Calu3 (cell line): Measurements from ENCODE around the gene C21orf91. TPM values are rescaled to one million over a fixed set of nuclear protein-coding genes. Genes with fewer than 3 reads are reported as not detected.

Experiments used
- BruUV-seq: library from RNA; stranded (reverse); fragments of 400-500 nt; replicated peaks from 2 replicates; lab custom pipeline; 2021; lab: Mats Ljungman, UMichigan
- CTCF ChIA-PET: fragments of 300-600 bp; sonication (Branson Sonifier 250); formaldehyde crosslinking; loops from one replicate; lab custom pipeline; 2022; ENCODE audit warnings: antibody characterized with exemption; lab: Charles Lee
- DNase-seq: peaks from one replicate; pipeline ENCODE4 v3.0.0; 2022
- H3K27ac Mint-ChIP-seq: one replicate; pipeline ENCODE4 v1.8.0; 2022; ENCODE audit warnings: mixed read lengths; ENCODE audit not compliant: unreplicated experiment
- H3K27me3 Mint-ChIP-seq: one replicate; pipeline ENCODE4 v1.8.0; 2022; ENCODE audit warnings: mixed read lengths; ENCODE audit not compliant: unreplicated experiment
- H3K36me3 Mint-ChIP-seq: one replicate; pipeline ENCODE4 v1.8.0; 2022; ENCODE audit warnings: mild to moderate bottlenecking, moderate library complexity, mixed read lengths; ENCODE audit not compliant: insufficient read depth, unreplicated experiment
- H3K4me1 Mint-ChIP-seq: one replicate; pipeline ENCODE4 v1.8.0; 2022; ENCODE audit warnings: mild to moderate bottlenecking, low read depth, mixed read lengths; ENCODE audit not compliant: unreplicated experiment
- H3K4me3 Mint-ChIP-seq: one replicate; pipeline ENCODE4 v1.8.0; 2022; ENCODE audit warnings: mild to moderate bottlenecking, low read depth, moderate library complexity, mixed read lengths; ENCODE audit not compliant: unreplicated experiment
- H3K9me3 Mint-ChIP-seq: one replicate; pipeline ENCODE4 v1.8.0; 2022; ENCODE audit warnings: low read depth, mixed read lengths; ENCODE audit not compliant: unreplicated experiment
- CTCF ChIP-seq: fragments of 200-600 bp; IDR thresholded peaks from one replicate; pipeline ENCODE4 v1.8.0; 2022; ENCODE audit warnings: antibody characterized with exemption; ENCODE audit not compliant: unreplicated experiment
- intact Hi-C: fragments of 100-400 bp; cut with micrococcal nuclease; formaldehyde crosslinking; loops from one replicate; pipeline ENCODE4 v1.10.0; 2022; ENCODE audit not compliant: unreplicated experiment
- total RNA-seq: library from RNA; stranded (reverse); gene quantifications from 2 replicates; pipeline ENCODE4 v1.2.3, GENCODE V29; 2022

The C21orf91 gene
- total RNA-seq, 1 experiment from 2014 or later: 9.6 TPM

- CTCF ChIA-PET: no interaction called here
- no peak for DNase-seq
- no peak for TF ChIP-seq CTCF
- intact Hi-C loops: no loop called here
- Mint-ChIP-seq H3K27me3 (no peaks in the 10 kb centered on the region), H3K4me3 (no peak overlapping the region), H3K4me1 (peaks cover 23% of the 10 kb centered on the region), H3K36me3 (peaks cover 8% of the 10 kb centered on the region), H3K27ac (no peak overlapping the region), H3K9me3 (no peaks in the 10 kb centered on the region)
- BruUV-seq: no TSS peak
Observed at GRCh38 chr21:17745086-17745485, 74.1 kb downstream of the C21orf91 start.

- Mint-ChIP-seq H3K27me3 (no peaks in the 10 kb centered on the region), H3K27ac (peak overlapping the region; percentile 74), H3K36me3 (peaks cover 8% of the 10 kb centered on the region), H3K4me3 (no peak overlapping the region), H3K9me3 (no peaks in the 10 kb centered on the region), H3K4me1 (peaks cover 23% of the 10 kb centered on the region)
- intact Hi-C loops: loop anchor here (5.0 kb wide), 1 partner anchor 56 kb away; no protein-coding TSS in a partner anchor
- no TSS peak for BruUV-seq
- no peak for TF ChIP-seq CTCF
- CTCF ChIA-PET: no interaction called here
- DNase-seq: no peak
Observed at GRCh38 chr21:17742940-17743592, 76.1 kb downstream of the C21orf91 start.

- CTCF ChIA-PET: no interaction called here
Observed at GRCh38 chr21:17742181-17742580, 77.0 kb downstream of the C21orf91 start.

More at GRCh38 chr21:17742181-17742580, 77.0 kb downstream of the C21orf91 start:
- peaks cover 8% of the 10 kb centered on the region for H3K36me3 Mint-ChIP-seq
- no TSS peak for BruUV-seq
- peak overlapping the region; percentile 31 for H3K4me3 Mint-ChIP-seq
- intact Hi-C loops: loop anchor here (5.0 kb wide), 1 partner anchor 55 kb away; no protein-coding TSS in a partner anchor
- no peaks in the 10 kb centered on the region for H3K27me3 Mint-ChIP-seq
- H3K27ac Mint-ChIP-seq: peak overlapping the region; percentile 74
- peak; percentile 11 for DNase-seq
- no peaks in the 10 kb centered on the region for H3K9me3 Mint-ChIP-seq
- H3K4me1 Mint-ChIP-seq: peaks cover 23% of the 10 kb centered on the region
- TF ChIP-seq CTCF: no peak

Other genes starting within 250 kb of the C21orf91 start
- gene BTG3, start 206.5 kb downstream of the C21orf91 start, total RNA-seq: 28.0 and 39.0 TPM in 2 replicates